ENCODE data around the gene TLR3. TPM values are rescaled to one million over a fixed set of nuclear protein-coding genes. Genes with fewer than 3 reads are reported as not detected.

Gene TLR3
- total RNA-seq = 9.6 TPM

GRCh38 chr4:186068581-186069348, at the start of gene TLR3:
TSS of gene TLR3 (plus strand) at chr4:186069156. CDS start at chr4:186076620, 7,464 bp downstream.

GRCh38 chr4:186104114-186104889, 35.3 kb downstream of the TLR3 start, which contains the start of gene FAM149A:
TSS of gene FAM149A (plus strand) at chr4:186104704.

Small RNAs within 50 kb of the gene (small RNA-seq; reads per million reads assigned to genes)
- gene RF00322 (ENCODE audit: low replicate concordance) (not detected), gene RNU4-64P (ENCODE audit: low replicate concordance) (not detected)

Other genes starting within 250 kb of the TLR3 start
- gene FAM149A, start 35.5 kb downstream of the TLR3 start, total RNA-seq = 38.1 TPM
- gene CYP4V2, start 122.4 kb downstream of the TLR3 start, total RNA-seq = 32.9 TPM
- 0.82 TPM for gene KLKB1, start 158.4 kb downstream of the TLR3 start, total RNA-seq
- gene F11, start 197.0 kb downstream of the TLR3 start, total RNA-seq = 2.5 TPM

All from metanephros (tissue), 2 donors.